WTC11 (cell line): ENCODE measurements around the gene ALOXE3.

Experiments
- CTCF ChIP-seq: fragments of 200-600 bp; IDR thresholded peaks from 2 replicates; pipeline ENCODE4 v1.8.0; 2022; ENCODE audit warnings: antibody characterized with exemption
- PREB ChIP-seq: sonication (generic); formaldehyde crosslinking; IDR thresholded peaks from 2 replicates; pipeline ENCODE4 v1.8.1; 2022; ENCODE audit warnings: mild to moderate bottlenecking, missing genetic modification reagents, moderate library complexity, borderline replicate concordance
- ZNF263 ChIP-seq: sonication (generic); formaldehyde crosslinking; IDR thresholded peaks from 2 replicates; pipeline ENCODE4 v1.8.1; 2022; ENCODE audit warnings: low read depth, mild to moderate bottlenecking, moderate library complexity, missing genetic modification reagents

- no peak for TF ChIP-seq CTCF
- no peak for TF ChIP-seq ZNF263 (CRISPR knock-in tag)
- TF ChIP-seq PREB, result no peak
These were observed 26.3 kb upstream of the ALOXE3 start for GRCh38 chr17:8144401-8145231.
